GM21529 (cell line): ENCODE measurements around the gene TRDMT1.
A peak's percentile ranks its signal among the peaks of the same experiment; 100 is the strongest.

Experiments used
- ATAC-seq: cut with Tn5 transposase; IDR thresholded peaks from one replicate; pipeline ENCODE4 v1.9.1; 2021; ENCODE audit not compliant: unreplicated experiment

TRDMT1 gene

DNA sequence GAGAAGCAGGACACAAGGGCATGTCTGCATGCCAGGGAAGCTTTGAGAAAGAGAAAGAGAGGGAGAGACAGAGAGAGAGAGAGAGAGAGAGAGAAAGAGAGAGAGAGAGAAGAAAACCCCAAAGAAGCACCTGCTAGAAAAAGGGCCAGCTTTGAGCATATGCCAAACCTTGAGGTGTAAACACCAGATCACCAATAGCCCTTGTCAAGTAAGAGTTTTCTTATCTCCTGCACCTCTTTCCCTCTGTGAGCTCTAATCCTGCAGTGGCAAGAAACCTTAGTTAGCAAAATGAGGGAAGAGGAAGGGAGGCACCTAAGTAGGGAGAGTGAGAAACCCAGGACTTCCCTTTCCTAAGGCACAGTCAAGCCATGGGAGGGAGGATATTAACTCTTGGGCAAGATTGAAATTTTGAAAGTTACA, 11.3 kb upstream of the TRDMT1 start:
- no peak for ATAC-seq

DNA sequence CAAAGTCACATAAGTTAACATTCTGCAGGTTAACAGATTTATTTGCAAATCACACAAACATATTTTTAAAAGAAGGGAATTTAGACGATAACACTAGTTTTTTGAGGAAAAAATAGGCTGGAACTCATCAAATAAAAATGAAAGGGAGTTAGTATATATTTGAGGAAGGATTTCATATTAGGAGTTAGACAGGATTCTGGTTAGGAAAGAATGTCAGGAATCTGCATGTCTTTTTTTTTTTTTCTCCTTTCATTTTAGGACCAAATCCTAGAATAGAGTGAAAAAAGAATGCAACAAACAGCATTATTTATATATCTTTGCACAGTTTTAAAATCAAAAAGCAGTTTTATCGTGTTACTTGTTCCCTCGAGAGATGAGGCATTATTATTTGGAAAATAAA, 8.9 kb upstream of the TRDMT1 start:
- no peak for ATAC-seq

DNA sequence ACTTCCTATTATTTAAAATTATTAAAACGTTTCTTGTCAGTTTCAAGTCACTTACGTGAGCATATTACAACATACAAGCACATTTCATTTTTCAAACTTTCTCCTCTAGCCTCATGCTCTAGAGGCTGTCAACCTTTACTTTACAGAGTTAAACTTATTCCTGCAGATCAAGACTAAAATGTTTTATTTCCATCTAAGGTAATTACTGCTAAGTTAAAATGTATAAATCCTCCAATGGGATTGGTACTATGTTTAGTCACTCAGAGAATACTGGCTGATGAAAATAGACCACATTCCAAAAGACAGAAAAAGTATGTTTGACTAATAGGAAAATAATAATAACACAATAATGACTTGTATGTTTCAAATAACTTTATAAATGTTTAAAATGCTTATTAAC, 8.4 kb upstream of the TRDMT1 start:
- ATAC-seq, result no peak

DNA sequence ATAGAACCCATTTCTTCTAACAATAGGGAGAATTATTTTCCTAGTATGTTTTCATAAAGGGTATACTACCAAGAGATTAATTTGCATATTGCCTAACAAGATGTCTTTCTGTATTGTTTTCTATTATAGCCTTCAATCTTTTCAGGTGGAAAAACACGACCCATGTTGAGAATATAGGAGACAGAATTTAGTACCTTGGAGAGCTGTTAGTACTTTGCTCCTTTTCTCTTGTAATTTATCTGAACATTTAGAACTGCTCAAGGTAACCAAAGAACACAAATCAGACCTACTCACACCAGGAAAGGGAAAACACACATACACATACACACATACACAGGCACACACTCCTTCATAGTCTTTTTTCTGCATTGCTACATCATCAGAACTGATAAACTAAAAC, 7.8 kb upstream of the TRDMT1 start:
- ATAC-seq, result no peak

DNA sequence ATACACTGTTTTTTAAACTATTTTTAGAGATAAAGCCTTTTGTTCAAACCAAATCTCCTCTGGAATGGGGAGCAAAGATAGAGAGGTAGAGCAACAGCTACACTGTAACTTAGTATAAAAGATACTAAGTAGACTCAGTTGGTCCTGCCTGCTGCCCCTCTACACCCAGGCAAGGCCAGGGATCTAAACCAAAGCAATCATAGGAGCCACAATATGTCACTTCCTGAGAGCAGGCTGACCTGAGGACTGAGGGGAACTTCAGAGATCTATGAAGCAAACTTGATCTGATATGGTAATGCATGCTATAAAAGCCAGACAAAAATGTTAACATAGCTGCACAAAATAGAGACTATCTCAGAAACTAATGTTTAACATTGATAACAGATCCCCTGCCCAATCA, 7.0 kb upstream of the TRDMT1 start:
- ATAC-seq, result no peak

DNA sequence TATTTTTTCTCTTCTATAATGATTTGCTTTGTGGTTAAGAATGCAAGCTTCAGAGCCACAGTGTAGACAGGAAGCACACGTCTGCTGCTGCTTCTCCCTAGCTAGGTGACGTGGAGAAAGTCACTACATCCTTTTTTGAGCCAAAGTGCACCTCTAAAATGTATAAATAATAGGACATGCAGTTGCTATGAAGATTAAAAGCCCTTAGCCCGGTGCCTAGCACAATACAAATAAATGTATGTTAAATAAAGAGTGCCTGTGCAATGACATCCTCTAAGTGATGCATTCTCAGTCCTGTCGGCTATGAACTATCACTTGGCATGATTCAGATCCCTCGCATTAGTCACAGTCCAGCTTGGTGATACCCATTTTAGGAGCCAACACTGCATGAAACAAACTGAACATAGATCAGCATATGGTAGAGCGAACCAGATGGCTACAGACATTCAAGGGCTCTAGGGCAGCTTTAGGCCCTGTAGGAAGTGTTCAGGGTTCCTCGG, 4.8 kb upstream of the TRDMT1 start:
- peak; percentile 49 for ATAC-seq

DNA sequence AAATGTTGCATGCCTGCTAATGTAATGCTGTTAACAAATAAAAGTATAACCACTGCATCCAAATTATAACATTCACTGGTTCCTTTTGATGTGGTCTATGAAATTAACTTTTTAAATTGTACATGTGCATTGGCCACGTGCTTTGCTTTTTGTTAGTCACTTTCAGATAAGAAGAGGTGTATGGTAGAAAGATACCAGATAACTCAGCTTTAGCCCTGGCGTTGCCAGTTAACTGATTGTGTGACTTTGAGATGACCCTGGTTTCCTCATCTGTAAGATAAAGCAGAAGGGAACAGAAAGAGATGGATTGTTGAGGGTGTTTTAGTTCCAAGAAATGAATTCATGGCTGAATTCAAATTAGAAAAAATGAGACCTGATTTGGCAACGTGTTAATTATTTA, 1.9 kb upstream of the TRDMT1 start:
- ATAC-seq, result no peak

DNA sequence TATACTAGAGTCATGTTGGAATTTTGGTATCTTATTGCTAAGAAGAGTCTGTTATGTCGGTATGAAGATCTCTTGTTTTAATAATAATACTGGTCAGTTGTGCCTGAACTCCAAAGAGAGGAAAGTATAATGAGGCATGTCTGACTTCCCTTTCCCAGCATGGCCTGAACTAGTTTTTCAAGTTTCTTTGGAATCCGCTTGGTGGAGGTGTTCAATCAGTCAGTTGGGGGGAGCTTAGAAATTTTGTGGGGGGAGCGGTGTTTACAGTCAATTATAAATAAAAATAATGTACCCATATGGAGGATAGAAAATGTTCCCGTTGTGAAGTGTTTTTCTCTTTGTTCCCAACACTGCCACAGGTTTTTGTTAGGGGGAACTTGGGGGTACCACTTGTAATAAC, 1.5 kb upstream of the TRDMT1 start:
- no peak for ATAC-seq

DNA sequence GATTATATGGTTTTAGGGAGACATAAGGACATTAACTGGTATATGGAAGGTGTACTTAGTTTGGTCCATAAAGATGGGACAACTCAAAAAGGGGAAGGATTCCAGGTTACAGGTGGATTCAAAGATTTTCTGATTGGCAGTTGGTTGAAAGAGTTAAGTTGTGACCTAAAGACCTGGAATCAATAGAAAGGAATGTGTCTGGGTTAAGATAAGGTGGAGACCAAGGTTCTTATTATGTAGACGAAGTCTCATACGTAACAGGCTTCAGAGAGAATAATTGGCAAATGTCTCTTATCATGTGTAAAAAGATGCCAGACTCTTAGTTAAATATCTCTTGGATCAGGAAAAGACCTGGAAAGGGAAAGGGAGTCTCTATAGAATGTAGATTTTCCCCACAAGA, 1.0 kb upstream of the TRDMT1 start:
- ATAC-seq, result no peak

DNA sequence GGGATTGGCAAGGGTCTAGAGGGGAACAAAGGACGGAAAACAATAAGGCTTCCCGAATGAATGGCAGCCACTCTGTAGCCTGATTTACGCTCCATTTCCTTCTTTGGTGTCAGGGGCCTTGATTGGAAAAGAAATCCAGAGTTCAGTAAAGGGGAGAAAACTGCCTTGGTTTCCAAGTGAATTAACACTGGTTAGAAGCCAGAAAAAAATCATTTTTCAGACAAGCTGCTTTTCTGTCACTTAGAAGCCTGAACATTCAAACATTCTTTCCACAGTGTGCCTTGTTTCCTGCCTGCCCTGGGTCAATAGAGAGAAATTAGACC, 283 bp upstream of the TRDMT1 start:
- ATAC-seq, result no peak

DNA sequence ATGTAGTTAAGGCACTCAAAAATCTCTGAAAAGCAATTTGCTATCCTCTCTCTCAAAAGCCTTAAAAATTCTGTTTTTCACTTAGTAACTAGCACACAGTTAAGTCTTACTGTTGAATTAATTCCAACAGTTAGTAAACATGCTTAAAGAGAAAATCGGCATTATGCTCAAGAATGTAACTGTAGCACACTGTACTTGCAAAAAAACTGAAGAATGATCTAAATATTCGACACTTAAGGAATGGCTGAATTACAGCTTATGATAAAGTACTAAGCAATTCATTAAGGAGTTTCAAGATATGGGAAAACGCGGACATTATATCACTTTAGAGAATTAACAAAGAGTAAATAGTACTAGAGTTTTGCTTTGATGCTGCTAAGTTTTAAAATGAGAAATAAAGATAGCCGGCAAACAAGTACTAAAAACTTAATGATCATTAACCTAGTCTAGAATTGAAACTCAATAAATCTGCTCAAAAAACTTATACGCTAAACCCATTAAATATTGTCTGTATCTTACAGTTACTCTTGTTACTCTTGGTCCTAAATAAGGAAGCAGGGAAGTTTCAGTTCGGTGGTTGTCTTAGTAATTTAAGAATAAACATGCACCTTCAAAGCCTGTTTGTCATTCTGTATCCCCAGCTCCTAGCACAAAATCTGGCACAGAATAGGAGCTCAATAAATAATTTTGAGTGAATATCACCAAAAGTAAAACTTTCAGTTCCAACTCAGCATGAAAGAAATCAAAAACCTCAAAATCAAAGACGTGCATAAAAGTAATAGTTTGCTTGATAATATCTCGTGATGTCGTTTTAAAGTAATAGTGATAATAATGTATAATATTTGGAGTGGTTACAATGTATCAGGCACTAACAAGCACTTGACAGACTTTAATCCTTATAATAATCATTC, 1.2 kb downstream of the TRDMT1 start:
- ATAC-seq, result no peak

DNA sequence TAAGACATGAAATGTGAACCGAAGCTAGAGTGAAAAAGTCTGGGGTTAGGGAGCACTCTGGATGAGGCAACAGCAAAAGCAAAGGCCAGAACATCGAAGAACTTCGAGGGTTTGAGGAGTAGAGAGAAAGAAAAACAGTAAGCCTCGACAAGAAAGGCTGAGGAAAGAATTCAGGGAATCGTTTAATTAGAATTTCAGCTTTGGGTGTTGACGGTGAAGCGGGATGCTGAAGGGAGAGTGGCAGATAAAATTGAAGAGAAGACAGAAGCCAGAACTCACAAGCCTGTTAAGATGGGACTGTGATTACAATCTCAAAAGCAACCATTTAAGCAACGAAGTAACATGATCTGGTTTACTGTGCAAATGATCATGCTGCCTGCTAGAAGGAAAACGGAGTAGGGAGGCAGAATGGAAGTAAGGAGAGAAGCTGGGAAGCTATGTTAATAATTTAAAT, 2.1 kb downstream of the TRDMT1 start:
- ATAC-seq, result no peak

DNA sequence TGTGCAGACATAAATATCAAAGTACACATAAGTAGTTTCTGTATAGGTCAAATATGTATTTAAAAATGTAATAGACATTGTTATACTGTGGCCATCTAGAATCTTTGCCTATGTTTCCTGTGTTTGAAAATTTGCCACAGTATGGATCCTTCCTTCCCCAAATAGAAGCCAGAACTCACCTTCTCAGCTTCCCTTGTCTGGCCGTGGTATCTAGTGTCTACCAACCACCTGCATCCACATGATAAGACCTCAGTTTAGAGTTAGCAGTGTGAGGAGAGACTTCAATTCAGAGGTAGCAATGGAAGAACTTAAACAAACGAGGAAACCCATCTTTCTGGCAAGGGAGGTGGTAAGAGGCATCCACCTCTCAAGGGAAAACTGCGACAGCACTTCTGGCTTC, 4.9 kb downstream of the TRDMT1 start:
- no peak for ATAC-seq

DNA sequence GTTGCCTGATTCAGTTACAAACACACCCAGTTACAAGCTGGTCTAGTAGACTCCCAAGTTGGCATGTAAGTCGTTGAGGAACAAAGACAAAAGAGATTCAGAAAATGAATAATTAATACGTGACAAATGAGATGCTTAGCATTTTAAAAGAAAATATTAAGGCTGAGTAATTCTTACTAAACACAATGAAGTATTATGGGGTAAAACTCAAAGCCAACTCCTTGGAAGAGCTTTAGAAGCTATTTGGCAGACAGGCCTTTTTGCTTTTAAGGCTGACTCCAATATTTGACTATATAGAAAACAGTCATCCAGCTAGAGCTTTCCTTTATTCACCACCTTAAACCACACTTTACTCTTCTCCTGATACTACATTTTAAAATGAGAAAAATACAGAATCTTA, 5.4 kb downstream of the TRDMT1 start:
- ATAC-seq, result no peak

DNA sequence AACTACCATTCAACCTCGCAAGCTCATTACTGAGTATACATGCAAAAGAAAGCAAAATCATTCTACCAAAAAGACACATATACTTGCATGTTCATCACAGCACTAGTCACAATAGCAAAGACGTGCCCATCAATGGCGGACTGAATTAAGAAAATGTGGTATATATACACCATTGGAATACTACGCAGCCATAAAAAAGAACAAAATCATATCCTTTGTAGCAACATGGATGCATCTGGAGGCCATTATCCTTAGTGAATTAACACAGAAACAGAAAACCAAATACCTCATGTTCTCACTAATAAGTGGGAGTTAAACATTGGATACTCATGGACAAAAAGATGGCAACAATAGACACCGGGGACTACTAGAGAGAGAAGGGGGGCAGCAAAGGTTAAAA, 6.4 kb downstream of the TRDMT1 start:
- ATAC-seq, result no peak

DNA sequence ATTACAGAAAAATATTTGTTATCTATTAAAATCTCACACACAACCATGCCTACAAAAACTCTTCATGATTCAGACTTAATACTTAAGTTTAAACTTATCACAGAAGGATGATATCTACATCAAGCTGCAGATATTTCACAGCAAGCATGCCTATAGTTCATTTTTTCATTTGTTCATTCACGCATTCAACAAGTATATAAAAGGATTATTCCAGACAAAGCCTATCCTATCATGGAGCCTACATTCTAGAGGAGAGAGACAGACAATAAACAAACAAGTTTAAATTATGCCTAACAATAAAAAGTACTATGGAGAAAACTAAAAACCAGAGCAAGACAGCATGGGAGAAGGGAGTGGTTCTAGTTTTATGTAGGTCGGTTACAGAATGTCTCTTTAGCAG, 10.9 kb downstream of the TRDMT1 start:
- ATAC-seq, result no peak

DNA sequence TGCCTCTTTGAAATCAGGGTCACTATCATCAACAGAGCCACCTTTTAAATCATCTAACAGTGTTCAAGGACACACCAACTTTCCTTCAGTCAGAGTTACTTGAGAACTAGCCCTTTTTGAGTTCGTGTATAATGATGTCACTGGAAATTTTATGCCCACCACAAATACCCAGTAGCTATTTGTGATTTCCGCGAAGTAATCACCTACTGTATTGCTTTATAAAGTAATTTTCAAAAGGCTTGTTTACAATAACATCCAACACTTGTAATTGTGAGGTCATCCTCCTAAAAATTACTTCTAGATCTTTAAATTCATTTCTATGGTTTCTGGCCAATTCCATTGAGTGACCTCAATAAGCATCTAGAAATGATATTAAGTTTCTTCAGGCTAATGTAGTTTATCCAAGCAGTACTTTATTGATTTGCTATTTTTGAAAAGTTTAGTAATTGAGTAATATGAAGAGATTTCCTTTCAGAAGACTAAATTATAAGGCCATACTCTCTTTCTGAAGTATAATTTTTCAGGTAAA, 12.8 kb downstream of the TRDMT1 start:
- no peak for ATAC-seq

DNA sequence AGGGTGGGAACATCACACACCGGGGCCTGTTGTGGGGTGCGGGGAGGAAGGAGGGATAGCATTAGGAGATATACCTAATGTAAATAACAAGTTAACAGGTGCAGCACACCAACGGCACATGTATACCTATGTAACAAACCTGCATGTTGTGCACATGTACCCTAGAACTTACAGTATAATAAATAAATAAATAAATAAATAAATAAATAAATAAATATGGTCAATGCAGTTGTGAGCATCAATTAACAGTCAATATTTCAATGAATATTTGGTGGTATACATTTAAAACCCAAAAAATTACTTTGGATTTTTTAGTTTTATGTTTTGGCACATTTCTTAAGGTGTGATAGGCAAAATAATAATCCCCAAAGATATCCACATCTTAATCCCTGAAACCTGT, 15.6 kb downstream of the TRDMT1 start:
- ATAC-seq, result no peak

DNA sequence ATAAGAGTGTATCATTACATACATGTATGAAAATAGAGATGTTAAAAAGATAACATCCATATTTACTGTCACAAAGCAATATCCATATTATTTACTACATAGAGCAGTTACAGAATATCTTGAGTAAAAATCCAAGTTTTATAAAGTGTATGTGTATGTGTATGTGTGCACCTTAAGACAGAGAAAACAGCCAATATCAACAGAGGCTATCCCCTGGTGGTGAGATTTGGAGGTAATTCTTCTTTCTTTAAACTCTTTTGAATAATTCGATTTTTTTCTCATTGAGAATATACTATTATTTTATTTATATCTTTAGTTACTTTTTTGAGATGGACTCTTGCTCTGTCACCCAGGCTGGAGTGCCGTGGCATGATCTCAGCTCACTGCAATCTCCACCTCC, 18.4 kb downstream of the TRDMT1 start:
- no peak for ATAC-seq

DNA sequence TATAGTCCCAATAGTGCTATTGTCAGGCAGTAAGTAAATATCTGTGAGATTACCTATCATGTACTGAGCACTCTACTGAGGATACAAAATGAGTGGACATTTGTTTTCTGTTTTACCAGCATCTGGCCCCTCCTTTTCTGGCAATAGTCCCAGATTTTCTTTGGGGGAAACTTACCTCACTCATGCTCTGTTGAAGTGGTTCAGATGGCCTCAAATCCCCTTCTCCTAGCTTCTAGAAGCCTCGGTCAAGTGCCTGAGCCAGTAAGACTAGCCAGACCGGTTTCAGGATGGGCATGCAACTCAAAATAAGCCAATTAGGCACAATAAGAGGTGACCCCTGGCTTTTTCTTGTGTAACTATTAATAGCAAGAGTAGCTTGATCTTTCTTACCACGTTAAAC, 19.7 kb downstream of the TRDMT1 start:
- no peak for ATAC-seq

DNA sequence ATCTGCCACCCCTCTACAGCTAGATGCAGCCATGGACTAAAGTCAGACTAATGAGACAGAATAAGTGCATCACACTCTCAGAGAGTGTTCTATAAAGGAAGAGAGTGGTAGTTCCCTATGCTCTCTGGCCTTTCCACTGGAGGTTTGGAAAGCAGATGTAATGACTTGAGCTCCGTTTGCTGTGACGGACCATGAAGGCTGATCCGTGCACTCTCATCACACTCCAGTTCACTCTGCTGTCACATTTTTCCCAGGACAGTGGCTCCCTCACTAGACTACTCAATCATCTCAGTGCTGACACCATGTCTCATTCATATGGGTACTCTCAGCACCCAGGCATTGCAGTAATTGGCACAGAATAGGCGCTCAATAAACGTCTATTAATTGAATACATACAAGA, 20.4 kb downstream of the TRDMT1 start:
- ATAC-seq, result no peak

DNA sequence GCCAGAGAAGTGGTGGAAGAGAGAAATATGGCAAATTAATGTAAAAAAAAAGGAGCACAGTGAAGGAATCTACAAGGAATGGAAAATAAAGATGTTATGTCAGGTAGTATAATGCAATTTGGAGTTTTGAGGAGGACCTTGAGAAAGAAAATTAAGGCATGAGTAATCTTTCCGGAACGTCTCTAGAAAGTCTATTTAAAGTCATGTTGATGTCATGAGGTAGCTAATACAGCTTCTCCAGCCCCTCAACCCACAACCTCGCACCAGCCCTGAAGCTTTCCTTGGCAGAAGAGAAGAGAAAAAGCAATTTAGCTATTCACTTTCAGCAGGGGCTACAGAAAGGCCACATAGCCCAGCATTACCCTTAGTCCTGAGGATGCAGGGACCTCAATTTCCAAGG, 22.5 kb downstream of the TRDMT1 start:
- ATAC-seq, result no peak

DNA sequence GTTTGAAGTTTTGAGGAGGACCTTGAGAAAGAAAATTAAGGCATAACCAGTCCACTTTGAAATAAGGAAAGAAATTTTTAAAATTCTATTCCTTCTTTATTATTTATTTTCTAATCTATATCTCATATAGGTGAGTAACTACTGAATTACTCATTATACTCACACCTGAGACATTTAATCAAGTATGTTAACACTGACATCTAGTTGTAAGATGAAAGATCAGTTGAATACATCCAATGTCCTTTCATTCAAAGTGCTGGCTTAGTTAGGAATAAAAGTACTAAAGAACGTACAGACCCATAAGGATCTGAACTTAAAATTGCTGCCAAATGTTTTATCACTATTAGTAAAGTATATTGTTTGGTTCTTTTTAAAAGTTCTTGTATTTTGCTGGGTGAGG, 23.5 kb downstream of the TRDMT1 start:
- no peak for ATAC-seq
